CD4-positive, alpha-beta T cell treated with Interleukin-6 at 100 ng/mL for 8 hours (primary cell): Measurements from ENCODE around the gene FOXD4L6.
"Not testable (repeated sequence)": the region's sequence is repeated elsewhere in the genome, so short reads cannot be mapped to it uniquely, and the experiment has no call there.

Experiments used
- DNase-seq: peaks from one replicate; pipeline ENCODE4 v3.0.0-alpha.2; 2020; ENCODE audit warnings: mixed read lengths, low spot score

Gene FOXD4L6

GRCh38 chr9:41128581-41128980, at the start of gene FOXD4L6:
TSS of gene FOXD4L6 (minus strand) at chr9:41128681. CDS start at chr9:41128383, 298 bp downstream.
- DNase-seq, result not testable (repeated sequence)

GRCh38 chr9:41174994-41175393, 46.5 kb upstream of the FOXD4L6 start:
- not testable (repeated sequence) for DNase-seq

GRCh38 chr9:41150116-41150515, 21.6 kb upstream of the FOXD4L6 start:
- not testable (repeated sequence) for DNase-seq

GRCh38 chr9:41141878-41142277, 13.4 kb upstream of the FOXD4L6 start:
- DNase-seq, result not testable (repeated sequence)

GRCh38 chr9:41126746-41127446, 1.6 kb downstream of the FOXD4L6 start:
- DNase-seq, result not testable (repeated sequence)

GRCh38 chr9:41125936-41126335, 2.5 kb downstream of the FOXD4L6 start:
- not testable (repeated sequence) for DNase-seq

GRCh38 chr9:41125109-41125658, 3.3 kb downstream of the FOXD4L6 start:
- not testable (repeated sequence) for DNase-seq

- DNase-seq, result not testable (repeated sequence)
Measured at GRCh38 chr9:41124250-41125108, 4.0 kb downstream of the FOXD4L6 start.

GRCh38 chr9:41123812-41124211, 4.7 kb downstream of the FOXD4L6 start:
- DNase-seq, result not testable (repeated sequence)

GRCh38 chr9:41123396-41123795, 5.1 kb downstream of the FOXD4L6 start:
- DNase-seq, result not testable (repeated sequence)

GRCh38 chr9:41120696-41121095, 7.8 kb downstream of the FOXD4L6 start:
- not testable (repeated sequence) for DNase-seq

- DNase-seq, result not testable (repeated sequence)
Measured at GRCh38 chr9:41119719-41120118, 8.8 kb downstream of the FOXD4L6 start.

GRCh38 chr9:41119311-41119710, 9.2 kb downstream of the FOXD4L6 start:
- not testable (repeated sequence) for DNase-seq

- not testable (repeated sequence) for DNase-seq
Measured at GRCh38 chr9:41113348-41113747, 15.1 kb downstream of the FOXD4L6 start.

GRCh38 chr9:41111414-41111813, 17.1 kb downstream of the FOXD4L6 start:
- DNase-seq, result not testable (repeated sequence)

GRCh38 chr9:41110913-41111312, 17.6 kb downstream of the FOXD4L6 start:
- not testable (repeated sequence) for DNase-seq

- DNase-seq, result not testable (repeated sequence)
Measured at GRCh38 chr9:41109253-41109652, 19.2 kb downstream of the FOXD4L6 start.

- DNase-seq, result not testable (repeated sequence)
Measured at GRCh38 chr9:41108816-41109215, 19.7 kb downstream of the FOXD4L6 start.

- DNase-seq, result not testable (repeated sequence)
Measured at GRCh38 chr9:41106472-41107116, 21.9 kb downstream of the FOXD4L6 start.

- not testable (repeated sequence) for DNase-seq
Measured at GRCh38 chr9:41105557-41106253, 22.8 kb downstream of the FOXD4L6 start.

GRCh38 chr9:41104542-41104941, 23.9 kb downstream of the FOXD4L6 start:
- DNase-seq, result not testable (repeated sequence)
